GM12878 (cell line): ENCODE results near the gene THADA. TPM values are rescaled to one million over a fixed set of nuclear protein-coding genes. Genes with fewer than 3 reads are reported as not detected.

Source experiments
- ATAC-seq: fragments of 200-7000 bp; cut with Tn5 transposase; 3 replicates; pipeline ENCODE4 v1.9.1; 2020; ENCODE audit warnings: mild to moderate bottlenecking, moderate library complexity
- BruUV-seq: library from RNA; stranded (reverse); fragments of 400-500 nt; replicated peaks from 2 replicates; lab custom pipeline; 2021; lab: Mats Ljungman, UMichigan
- CTCF ChIA-PET: fragments of 300-600 bp; sonication (Branson Sonifier 250); formaldehyde crosslinking; extraction: SDS; loops from one replicate; lab custom pipeline; 2021; ENCODE audit warnings: inconsistent platforms; lab: Yijun Ruan, JAX
- POLR2A ChIA-PET: fragments of 350-600 bp; formaldehyde crosslinking; extraction: SDS; loops from one replicate; lab custom pipeline; 2021; ENCODE audit warnings: inconsistent platforms; lab: Charles Lee
- RAD21 ChIA-PET: fragments of 300-600 bp; sonication (Branson Sonifier 250); formaldehyde crosslinking; loops from one replicate; lab custom pipeline; 2023; ENCODE audit warnings: antibody characterized with exemption; ENCODE audit not compliant: unreplicated experiment; lab: Charles Lee
- SMC1A ChIA-PET: fragments of 300-600 bp; sonication (Branson Sonifier 250); formaldehyde crosslinking; loops from one replicate; lab custom pipeline; 2023; ENCODE audit not compliant: unreplicated experiment, uncharacterized antibody; lab: Charles Lee
- DNase-seq: peaks from one replicate; pipeline ENCODE4 v3.0.0-alpha.2; 2011; ENCODE audit warnings: low read depth, low spot score
- FAIRE-seq: peaks from 3 replicates; lab custom pipeline; 2011; peaks lifted over from hg19 to GRCh38; lab: Jason Lieb, UNC
- H2AFZ ChIP-seq: 2 replicates; pipeline ENCODE4 v1.6.0; 2011; ENCODE audit warnings: low read depth, low read length, control low read depth; ENCODE audit not compliant: control insufficient read depth
- H3K27ac ChIP-seq: 2 replicates; pipeline ENCODE4 v1.5.1; 2011; ENCODE audit warnings: control low read depth; ENCODE audit not compliant: control insufficient read depth, insufficient read depth
- H3K27me3 ChIP-seq, 2 experiments: replicated peaks in 1 of 2; 2 replicates each; pipeline versions ENCODE4 v1.6.0 to v1.6.1; 2011; ENCODE audit warnings: low read length in 1 of 2; ENCODE audit not compliant: control insufficient read depth in 2 of 2, insufficient read depth in 2 of 2
- H3K36me3 ChIP-seq, 2 experiments: 2 replicates each; pipeline ENCODE4 v1.5.1; 2011; ENCODE audit warnings: low read length in 1 of 2; ENCODE audit not compliant: control insufficient read depth in 2 of 2, insufficient read depth in 2 of 2
- H3K4me1 ChIP-seq: 2 replicates; pipeline ENCODE4 v1.6.1; 2011; ENCODE audit warnings: mild to moderate bottlenecking, low read length, moderate library complexity, mixed read lengths; ENCODE audit not compliant: control insufficient read depth, insufficient read depth
- H3K4me2 ChIP-seq: 2 replicates; pipeline ENCODE4 v1.6.0; 2011; ENCODE audit warnings: control low read depth; ENCODE audit not compliant: control insufficient read depth, insufficient read depth
- H3K4me3 ChIP-seq: fragments of 200-600 bp; sonication (generic); 2 replicates; pipeline ENCODE4 v1.5.1; 2016
- H3K79me2 ChIP-seq: 2 replicates; pipeline ENCODE4 v1.6.0; 2011; ENCODE audit warnings: low read length; ENCODE audit not compliant: control insufficient read depth, insufficient read depth
- H3K9ac ChIP-seq: 2 replicates; pipeline ENCODE4 v1.8.0; 2011; ENCODE audit warnings: low read length, control low read depth, mixed read lengths; ENCODE audit not compliant: control insufficient read depth, insufficient read depth
- H3K9me3 ChIP-seq: replicated peaks from 3 replicates; pipeline ENCODE4 v1.5.1; 2011; ENCODE audit warnings: mild to moderate bottlenecking, low read length; ENCODE audit not compliant: control insufficient read depth, insufficient read depth
- H4K20me1 ChIP-seq: 2 replicates; pipeline ENCODE4 v1.6.0; 2011; ENCODE audit not compliant: control insufficient read depth, insufficient read depth
- CEBPB ChIP-seq, 2 experiments: fragments of 150-350 bp in 1 of 2; IDR thresholded peaks; 2 replicates each; pipeline ENCODE4 v1.6.1; 2012 to 2014; ENCODE audit warnings: low read depth in 2 of 2, low read length in 2 of 2, borderline replicate concordance in 1 of 2, inconsistent platforms in 1 of 2
- FOXM1 ChIP-seq: IDR thresholded peaks from 2 replicates; pipeline ENCODE4 v1.6.1; 2012; ENCODE audit warnings: low read depth, mild to moderate bottlenecking, inconsistent platforms, low read length, moderate library complexity
- GATAD2B ChIP-seq: fragments of 450-650 bp; conservative IDR thresholded peaks from 2 replicates; pipeline ENCODE4 v1.6.1; 2017; ENCODE audit warnings: low read depth, mild to moderate bottlenecking, moderate library complexity
- KLF5 ChIP-seq: fragments of 450-650 bp; IDR thresholded peaks from 2 replicates; pipeline ENCODE4 v1.6.1; 2014; ENCODE audit warnings: mild to moderate bottlenecking; ENCODE audit not compliant: partially characterized antibody
- MEF2A ChIP-seq: IDR thresholded peaks from 2 replicates; pipeline ENCODE4 v1.6.1; 2011; ENCODE audit warnings: low read depth, mild to moderate bottlenecking, low read length, moderate library complexity; ENCODE audit not compliant: insufficient read depth
- NFIC ChIP-seq: IDR thresholded peaks from 2 replicates; pipeline ENCODE4 v1.6.1; 2012; ENCODE audit warnings: low read depth, mild to moderate bottlenecking, inconsistent platforms, low read length, moderate library complexity
- POU2F2 ChIP-seq: IDR thresholded peaks from 3 replicates; pipeline ENCODE4 v1.6.1; 2011; ENCODE audit warnings: low read depth, mild to moderate bottlenecking, low read length, borderline replicate concordance
- TBL1XR1 ChIP-seq: IDR thresholded peaks from 2 replicates; pipeline ENCODE4 v1.6.1; 2012; ENCODE audit warnings: low read depth, low read length, improper control_type of control experiment
- TCF7 ChIP-seq: IDR thresholded peaks from 2 replicates; pipeline ENCODE4 v1.6.1; 2014; ENCODE audit warnings: antibody characterized with exemption, borderline replicate concordance
- YY1 ChIP-seq: IDR thresholded peaks from 2 replicates; pipeline ENCODE4 v1.6.1; 2011; ENCODE audit warnings: low read depth, mild to moderate bottlenecking, low read length
- ZNF24 ChIP-seq: fragments of 450-650 bp; IDR thresholded peaks from 2 replicates; pipeline ENCODE4 v1.6.1; 2017; ENCODE audit warnings: antibody characterized with exemption, mild to moderate bottlenecking
- WGBS: methylation state at CpG from one replicate; pipeline ENCODE4 v1.1.6; 2016; ENCODE audit warnings: low lambda C conversion rate; ENCODE audit not compliant: insufficient replicate concordance, insufficient coverage; ENCODE audit errors: missing lambda C conversion rate; 5-methylcytosine and 5-hydroxymethylcytosine counted together
- in situ Hi-C: fragments of 300-500 bp; cut with MboI; formaldehyde crosslinking; loops from 9 replicates; pipeline ENCODE4 v1.14.3; 2018; ENCODE audit warnings: mixed read lengths
- intact Hi-C: fragments of 100-400 bp; cut with micrococcal nuclease; formaldehyde crosslinking; loops from one replicate; pipeline ENCODE4 v1.14.2; 2022; ENCODE audit not compliant: unreplicated experiment
- polyA plus RNA-seq, 11 experiments: library from polyadenylated mRNA; depleted of rRNA in 4 of 11; unstranded in 6 of 11; stranded (reverse) in 5 of 11; fragments of >200 nt; fragmentation: Nextera tagmentation in 4 of 11; fragmentation: Illumina TruSeq in 1 of 11; extraction: Ambion mirVana in 4 of 11; extraction: Trizol in 1 of 11; gene quantifications; 1 replicate in 1 of 11; 2 replicates in 10 of 11; pipeline versions ENCODE4 v1.2.1 to v1.2.3, GENCODE V29; 2011 to 2016; ENCODE audit warnings: inconsistent platforms in 2 of 11, missing spikeins in 2 of 11, low read depth in 1 of 11
- total RNA-seq, 4 experiments: library from RNA; depleted of rRNA in 3 of 4; stranded (reverse); fragments of >200 nt in 3 of 4; fragmentation: Illumina TruSeq in 1 of 4; extraction: Trizol in 1 of 4; gene quantifications; 2 replicates each; pipeline versions ENCODE4 v1.2.1 to v1.2.3, GENCODE V29; 2013 to 2021
- TF ChIP-seq, protein P1 (sequence below): fragments of 450-650 bp; IDR thresholded peaks from 2 replicates; pipeline ENCODE4 v1.6.1; 2016; ENCODE audit warnings: mild to moderate bottlenecking
- TF ChIP-seq, protein P2 (sequence below): fragments of 450-650 bp; IDR thresholded peaks from 2 replicates; pipeline ENCODE4 v1.6.1; 2017; ENCODE audit warnings: mild to moderate bottlenecking, moderate library complexity
- TF ChIP-seq, protein P3 (sequence below): IDR thresholded peaks from 2 replicates; pipeline ENCODE4 v1.6.1; 2011; ENCODE audit warnings: low read depth, low read length, improper control_type of control experiment, borderline replicate concordance

The THADA gene
- total and polyA plus RNA-seq, 10 of the 15 experiments (the other 5 are each of a cell fraction or from before 2014, with no cell fraction given), result 14.6 to 33.2 (median 23.2) TPM

DNA sequence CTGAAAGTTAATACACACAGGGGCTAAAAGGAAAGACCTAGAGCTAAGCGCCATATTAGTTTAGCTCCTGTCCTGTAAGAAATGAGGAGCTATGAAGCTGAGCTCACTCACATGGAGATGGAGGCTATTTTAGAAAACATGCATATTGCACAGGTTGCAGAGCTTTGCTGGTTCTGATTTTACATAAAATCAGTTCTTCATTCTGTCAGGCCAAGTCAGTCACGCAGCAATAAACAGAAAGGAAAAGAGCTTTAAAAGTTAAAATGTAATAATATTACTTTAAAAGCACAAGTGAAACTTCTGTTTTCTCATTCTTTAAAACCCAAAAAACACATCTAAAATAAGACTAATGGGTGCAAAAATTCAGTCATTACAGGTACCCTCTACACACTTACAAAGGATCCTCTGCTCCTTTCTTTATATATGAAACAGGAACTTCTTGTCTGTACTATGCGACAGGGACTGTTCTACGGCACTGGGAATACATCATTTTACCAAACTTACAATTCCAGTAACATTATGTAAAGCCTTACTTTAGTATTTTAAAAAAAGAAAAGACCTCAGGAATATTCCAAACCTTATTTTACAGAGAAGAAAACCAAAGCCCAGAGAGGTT, 113.8 kb downstream of the THADA start:
- peak overlapping the region; percentile 80 for H3K27ac ChIP-seq
- TF ChIP-seq KLF5 (no peak), TBL1XR1 (0 out of 2 replicates have a peak, but pooled peaks have one; percentile 36), GATAD2B (no peak), POU2F2 (peak; percentile 45; the same call in 1 of the 3 replicates), CEBPB (IDR thresholded peaks at IDR 0.05; ENCODE audit: borderline replicate concordance in 1 of 2, low read depth in 2 of 2, low read length in 2 of 2) (peak in 1 of 2 experiments; percentile 46; a peak in 1 of 4 replicates), ZNF24 (peak; percentile 97), YY1 (peak; percentile 21; the same call in 1 of the 2 replicates), NFIC (0 out of 2 replicates have a peak, but pooled peaks have one; percentile 30), TCF7 (no peak), FOXM1 (0 out of 2 replicates have a peak, but pooled peaks have one; percentile 13), MEF2A (0 out of 2 replicates have a peak, but pooled peaks have one; percentile 9)
- TF ChIP-seq, protein P1, sequence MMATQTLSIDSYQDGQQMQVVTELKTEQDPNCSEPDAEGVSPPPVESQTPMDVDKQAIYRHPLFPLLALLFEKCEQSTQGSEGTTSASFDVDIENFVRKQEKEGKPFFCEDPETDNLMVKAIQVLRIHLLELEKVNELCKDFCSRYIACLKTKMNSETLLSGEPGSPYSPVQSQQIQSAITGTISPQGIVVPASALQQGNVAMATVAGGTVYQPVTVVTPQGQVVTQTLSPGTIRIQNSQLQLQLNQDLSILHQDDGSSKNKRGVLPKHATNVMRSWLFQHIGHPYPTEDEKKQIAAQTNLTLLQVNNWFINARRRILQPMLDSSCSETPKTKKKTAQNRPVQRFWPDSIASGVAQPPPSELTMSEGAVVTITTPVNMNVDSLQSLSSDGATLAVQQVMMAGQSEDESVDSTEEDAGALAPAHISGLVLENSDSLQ, result peak; percentile 54; the same call in 1 of the 2 replicates
- TF ChIP-seq, protein P2, sequence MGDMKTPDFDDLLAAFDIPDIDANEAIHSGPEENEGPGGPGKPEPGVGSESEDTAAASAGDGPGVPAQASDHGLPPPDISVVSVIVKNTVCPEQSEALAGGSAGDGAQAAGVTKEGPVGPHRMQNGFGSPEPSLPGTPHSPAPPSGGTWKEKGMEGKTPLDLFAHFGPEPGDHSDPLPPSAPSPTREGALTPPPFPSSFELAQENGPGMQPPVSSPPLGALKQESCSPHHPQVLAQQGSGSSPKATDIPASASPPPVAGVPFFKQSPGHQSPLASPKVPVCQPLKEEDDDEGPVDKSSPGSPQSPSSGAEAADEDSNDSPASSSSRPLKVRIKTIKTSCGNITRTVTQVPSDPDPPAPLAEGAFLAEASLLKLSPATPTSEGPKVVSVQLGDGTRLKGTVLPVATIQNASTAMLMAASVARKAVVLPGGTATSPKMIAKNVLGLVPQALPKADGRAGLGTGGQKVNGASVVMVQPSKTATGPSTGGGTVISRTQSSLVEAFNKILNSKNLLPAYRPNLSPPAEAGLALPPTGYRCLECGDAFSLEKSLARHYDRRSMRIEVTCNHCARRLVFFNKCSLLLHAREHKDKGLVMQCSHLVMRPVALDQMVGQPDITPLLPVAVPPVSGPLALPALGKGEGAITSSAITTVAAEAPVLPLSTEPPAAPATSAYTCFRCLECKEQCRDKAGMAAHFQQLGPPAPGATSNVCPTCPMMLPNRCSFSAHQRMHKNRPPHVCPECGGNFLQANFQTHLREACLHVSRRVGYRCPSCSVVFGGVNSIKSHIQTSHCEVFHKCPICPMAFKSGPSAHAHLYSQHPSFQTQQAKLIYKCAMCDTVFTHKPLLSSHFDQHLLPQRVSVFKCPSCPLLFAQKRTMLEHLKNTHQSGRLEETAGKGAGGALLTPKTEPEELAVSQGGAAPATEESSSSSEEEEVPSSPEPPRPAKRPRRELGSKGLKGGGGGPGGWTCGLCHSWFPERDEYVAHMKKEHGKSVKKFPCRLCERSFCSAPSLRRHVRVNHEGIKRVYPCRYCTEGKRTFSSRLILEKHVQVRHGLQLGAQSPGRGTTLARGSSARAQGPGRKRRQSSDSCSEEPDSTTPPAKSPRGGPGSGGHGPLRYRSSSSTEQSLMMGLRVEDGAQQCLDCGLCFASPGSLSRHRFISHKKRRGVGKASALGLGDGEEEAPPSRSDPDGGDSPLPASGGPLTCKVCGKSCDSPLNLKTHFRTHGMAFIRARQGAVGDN, result 0 out of 2 replicates have a peak, but pooled peaks have one; percentile 13
- TF ChIP-seq, protein P3, sequence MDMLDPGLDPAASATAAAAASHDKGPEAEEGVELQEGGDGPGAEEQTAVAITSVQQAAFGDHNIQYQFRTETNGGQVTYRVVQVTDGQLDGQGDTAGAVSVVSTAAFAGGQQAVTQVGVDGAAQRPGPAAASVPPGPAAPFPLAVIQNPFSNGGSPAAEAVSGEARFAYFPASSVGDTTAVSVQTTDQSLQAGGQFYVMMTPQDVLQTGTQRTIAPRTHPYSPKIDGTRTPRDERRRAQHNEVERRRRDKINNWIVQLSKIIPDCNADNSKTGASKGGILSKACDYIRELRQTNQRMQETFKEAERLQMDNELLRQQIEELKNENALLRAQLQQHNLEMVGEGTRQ, result no peak
- 42% methylated on average over 4 of the region's 4 CpGs for WGBS
- peaks cover 0 to 2% of the 10 kb centered on the region in 2 experiments; a peak in 1 of 4 replicates for H3K36me3 ChIP-seq
- peaks cover 25% of the 10 kb centered on the region for H3K4me1 ChIP-seq
- peak overlapping the region; percentile 15; the same call in 1 of the 2 replicates for H3K4me3 ChIP-seq
- in situ Hi-C loops (loop anchor here (5.0 kb wide), 4 partner anchors 80 to 535 kb away; no protein-coding TSS in a partner anchor), intact Hi-C loops (loop anchor here (1.0 to 10.0 kb wide), 5 partner anchors 21 to 507 kb away; no protein-coding TSS in a partner anchor)
- ChIA-PET SMC1A (interaction anchor here (0.8 to 7.7 kb wide), 37 partner anchors 9 to 534 kb away, joined by 3 to 108 read pairs (median 6); no protein-coding TSS in a partner anchor), CTCF (interaction anchor here (0.6 to 4.7 kb wide), 36 partner anchors 9 to 654 kb away, joined by 3 to 38 read pairs (median 4); partner anchors contain the start of gene ZFP36L2), RAD21 (interaction anchor here (0.7 to 6.1 kb wide), 32 partner anchors 8 to 507 kb away, joined by 3 to 125 read pairs (median 5); partner anchors contain the start of gene ZFP36L2), POLR2A (interaction anchor here (0.6 to 2.5 kb wide), 13 partner anchors 23 to 671 kb away, joined by 3 to 20 read pairs (median 6); partner anchors contain the start of gene ZFP36L2)
- peak overlapping the region; percentile 79 for H3K4me2 ChIP-seq
- DNase-seq (no peak), ATAC-seq (peak; percentile 63), FAIRE-seq (peak; percentile 13)
- no peaks in the 10 kb centered on the region for H3K9me3 ChIP-seq
- H3K79me2 ChIP-seq, result no peaks in the 10 kb centered on the region
- BruUV-seq, result no TSS peak
- H3K9ac ChIP-seq, result peak overlapping the region; percentile 11; the same call in 1 of the 2 replicates
- H3K27me3 ChIP-seq, result no peaks in the 10 kb centered on the region
- no peaks in the 10 kb centered on the region for H4K20me1 ChIP-seq
- H2AFZ ChIP-seq, result no peak overlapping the region; the same call in 1 of the 2 replicates
